GM18907 (cell line): ENCODE data around the gene IL21R.
"Not testable (repeated sequence)": the region's sequence is repeated elsewhere in the genome, so short reads cannot be mapped to it uniquely, and the experiment has no call there.

Experiments
- ATAC-seq: cut with Tn5 transposase; IDR thresholded peaks from one replicate; pipeline ENCODE4 v1.9.1; 2021; ENCODE audit warnings: mild to moderate bottlenecking, moderate library complexity; ENCODE audit not compliant: unreplicated experiment

Gene IL21R

GRCh38 chr16:27374804-27375425 is 27.1 kb upstream of the IL21R start:
- ATAC-seq, result peak; percentile 55

- no peak for ATAC-seq
These were observed 24.1 kb upstream of the IL21R start for GRCh38 chr16:27377666-27378485.

GRCh38 chr16:27378871-27379481 is 23.0 kb upstream of the IL21R start:
- ATAC-seq, result no peak

GRCh38 chr16:27379919-27380318 is 22.1 kb upstream of the IL21R start:
- no peak for ATAC-seq

GRCh38 chr16:27381236-27381635 is 20.7 kb upstream of the IL21R start:
- no peak for ATAC-seq

GRCh38 chr16:27381974-27382855 is 19.8 kb upstream of the IL21R start:
- no peak for ATAC-seq

GRCh38 chr16:27383556-27384243 is 18.3 kb upstream of the IL21R start:
- no peak for ATAC-seq

GRCh38 chr16:27384425-27384824 is 17.5 kb upstream of the IL21R start:
- no peak for ATAC-seq

GRCh38 chr16:27385398-27385797 is 16.6 kb upstream of the IL21R start:
- no peak for ATAC-seq

GRCh38 chr16:27386674-27387073 is 15.3 kb upstream of the IL21R start:
- ATAC-seq, result no peak

GRCh38 chr16:27387724-27388123 is 14.2 kb upstream of the IL21R start:
- peak; percentile 81 for ATAC-seq

GRCh38 chr16:27389272-27389961 is 12.6 kb upstream of the IL21R start:
- ATAC-seq, result no peak

GRCh38 chr16:27390151-27390550 is 11.8 kb upstream of the IL21R start:
- ATAC-seq, result no peak

GRCh38 chr16:27392671-27393070 is 9.3 kb upstream of the IL21R start:
- no peak for ATAC-seq

GRCh38 chr16:27394516-27394915 is 7.5 kb upstream of the IL21R start:
- no peak for ATAC-seq

- ATAC-seq, result not testable (repeated sequence)
These were observed 3.6 kb upstream of the IL21R start for GRCh38 chr16:27398341-27398893.

- peak; percentile 38 for ATAC-seq
These were observed 2.8 kb upstream of the IL21R start for GRCh38 chr16:27398894-27399853.

GRCh38 chr16:27399969-27400368 is 2.0 kb upstream of the IL21R start:
- ATAC-seq, result no peak
